Measurements from ENCODE around the gene WDR33. TPM values are rescaled to one million over a fixed set of nuclear protein-coding genes. Genes with fewer than 3 reads are reported as not detected.
A peak's percentile ranks its signal among the peaks of the same experiment; 100 is the strongest.

WDR33 gene
- total and polyA plus RNA-seq, 7 donors: 11.2 to 38.9 (median 32.7) TPM

DNA sequence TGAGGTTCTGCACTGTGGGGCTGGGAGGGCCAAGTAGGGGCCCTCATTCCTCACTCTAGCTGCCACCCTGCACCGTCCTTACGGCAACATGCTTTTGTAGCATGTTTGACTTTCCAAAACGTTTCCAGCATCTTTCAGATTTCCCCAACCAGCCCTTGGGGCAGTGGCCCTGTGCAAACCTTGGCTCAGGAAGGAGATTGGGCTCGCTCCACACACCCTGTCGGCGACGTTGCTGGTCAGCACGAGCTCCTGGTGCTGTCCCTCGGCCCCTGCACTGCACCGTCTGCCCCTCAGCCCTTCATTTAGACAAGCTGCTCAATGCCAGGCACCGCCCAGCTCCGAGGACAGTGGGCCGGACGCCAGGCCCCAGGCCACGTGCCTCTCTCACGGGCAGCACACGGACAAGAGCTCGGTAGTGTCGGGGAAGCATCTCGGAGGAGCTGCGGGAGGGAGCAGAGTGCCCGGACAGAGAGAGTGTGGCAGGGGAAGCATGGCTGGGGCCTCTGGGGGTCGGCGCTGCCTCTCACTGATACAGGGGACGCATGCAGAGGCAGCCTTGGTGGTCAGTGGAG, 158.1 kb downstream of the WDR33 start:
- 77 to 82% (median 78%) methylated on average over 25 of the region's 25 CpGs for WGBS, 3 donors

GRCh38 chr2:127651971-127652550, 158.9 kb downstream of the WDR33 start:
- DNase-seq: peak; percentile 67 to 77
- Histone ChIP-seq H3K4me3 (no peak overlapping the region), H3K27me3 (ENCODE audit: insufficient read depth in 3 of 3, low read length in 2 of 3) (no peaks in the 10 kb centered on the region), H3K4me1 (peaks cover 13% of the 10 kb centered on the region), H3K9me3 (no peaks in the 10 kb centered on the region), H3K27ac (peak overlapping the region; percentile 16), H3K36me3 (ENCODE audit: insufficient read depth in 1 of 2, low read depth in 1 of 2) (peaks cover 0 to 3% of the 10 kb centered on the region in 2 donors)
- intact Hi-C loops (cut with DNase I): loop anchor here (10.0 kb wide), 2 partner anchors 117 to 127 kb away; partner anchors contain the start of genes IWS1 (in 1 of the 2) and MYO7B (in 1 of the 2)
- no peak for TF ChIP-seq CTCF (IDR thresholded peaks at IDR 0.05)
- WGBS, 3 donors: 71 to 79% (median 78%) methylated on average over 14 of the region's 14 CpGs
- peak in 3 of 4 donors; percentile 17 to 27 (median 20) for ATAC-seq

More for the DNA sequence above, 158.1 kb downstream of the WDR33 start:
- peaks cover 0 to 7% of the 10 kb centered on the region in 2 donors for H3K36me3 ChIP-seq (ENCODE audit: insufficient read depth in 1 of 2, low read depth in 1 of 2)
- DNase-seq: peak; percentile 8 to 50
- no peak for ATAC-seq
- H3K4me3 ChIP-seq: no peak overlapping the region
- H3K4me1 ChIP-seq: peaks cover 9% of the 10 kb centered on the region
- H3K27ac ChIP-seq: peak overlapping the region; percentile 5
- H3K27me3 ChIP-seq (ENCODE audit: insufficient read depth in 3 of 3, low read length in 2 of 3): no peaks in the 10 kb centered on the region
- intact Hi-C loops (cut with DNase I): loop anchor here (10.0 kb wide), 2 partner anchors 118 to 128 kb away; partner anchors contain the start of genes IWS1 (in 1 of the 2) and MYO7B (in 1 of the 2)
- H3K9me3 ChIP-seq: no peaks in the 10 kb centered on the region
- TF ChIP-seq CTCF (IDR thresholded peaks at IDR 0.05): no peak

GRCh38 chr2:127651381-127651809, 159.6 kb downstream of the WDR33 start:
- Histone ChIP-seq H3K27me3 (ENCODE audit: insufficient read depth in 3 of 3, low read length in 2 of 3) (no peaks in the 10 kb centered on the region), H3K4me1 (peaks cover 16% of the 10 kb centered on the region), H3K9me3 (no peaks in the 10 kb centered on the region), H3K27ac (peak overlapping the region; percentile 16), H3K4me3 (no peak overlapping the region), H3K36me3 (ENCODE audit: insufficient read depth in 1 of 2, low read depth in 1 of 2) (peaks cover 0 to 3% of the 10 kb centered on the region in 2 donors)
- peak; percentile 12 to 50 for DNase-seq
- TF ChIP-seq CTCF (IDR thresholded peaks at IDR 0.05): no peak
- intact Hi-C loops (cut with DNase I): loop anchor here (10.0 kb wide), 2 partner anchors 117 to 127 kb away; partner anchors contain the start of genes IWS1 (in 1 of the 2) and MYO7B (in 1 of the 2)
- 93 to 97% (median 95%) methylated on average over 29 of the region's 29 CpGs for WGBS, 3 donors
- no peak for ATAC-seq

Other genes with a start within 250 kb of the WDR33 start
- gene GPR17, start 165.0 kb downstream of the WDR33 start, total RNA-seq: under 1 TPM in 1 of 4 donors, not detected in 3; 0.17 TPM
- gene GPR17, start 165.0 kb downstream of the WDR33 start, polyA plus RNA-seq: under 1 TPM; 0.14 to 0.35 (median 0.21) TPM
- 10 to 100 TPM in 3 of 4 donors, 1 to 10 TPM in 1; 9.3 to 31.8 (median 20.5) TPM for gene LIMS2, start 135.6 kb downstream of the WDR33 start, total RNA-seq
- 10 to 100 TPM; 12.1 to 16.4 (median 12.9) TPM for gene LIMS2, start 135.6 kb downstream of the WDR33 start, polyA plus RNA-seq
- 1 to 10 TPM; 1.6 to 3.7 (median 2.1) TPM for gene SFT2D3, start 109.7 kb downstream of the WDR33 start, total RNA-seq
- gene SFT2D3, start 109.7 kb downstream of the WDR33 start, polyA plus RNA-seq: 1 to 10 TPM; 1.5 to 4.1 (median 2.5) TPM
- 10 to 100 TPM; 33.6 to 49.8 (median 48.4) TPM for gene POLR2D, start 47.0 kb upstream of the WDR33 start, total RNA-seq
- 10 to 100 TPM; 22.2 to 63.0 (median 48.0) TPM for gene POLR2D, start 47.0 kb upstream of the WDR33 start, polyA plus RNA-seq
- gene AMMECR1L, start 74.8 kb upstream of the WDR33 start, total RNA-seq: 10 to 100 TPM in 3 of 4 donors, 1 to 10 TPM in 1; 6.7 to 14.7 (median 12.4) TPM
- 10 to 100 TPM in 1 of 3 donors, 1 to 10 TPM in 2; 6.2 to 14.8 (median 8.3) TPM for gene AMMECR1L, start 74.8 kb upstream of the WDR33 start, polyA plus RNA-seq
- gene SAP130, start 216.9 kb upstream of the WDR33 start, total RNA-seq: 10 to 100 TPM; 10.5 to 14.3 (median 13.2) TPM
- gene SAP130, start 216.9 kb upstream of the WDR33 start, polyA plus RNA-seq: 10 to 100 TPM in 1 of 3 donors, 1 to 10 TPM in 2; 6.3 to 10.1 (median 8.0) TPM

All from psoas muscle (tissue), 8 donors.